ENCODE measurements around the gene AFAP1L2.

Gene AFAP1L2

GRCh38 chr10:114276671-114277070 lies 127.6 kb downstream of the AFAP1L2 start:
- Mint-ChIP-seq H3K27ac (no peak overlapping the region), H3K9me3 (no peaks in the 10 kb centered on the region), H3K4me3 (no peak overlapping the region), H3K27me3 (ENCODE audit: low read depth) (peaks cover 7% of the 10 kb centered on the region), H3K4me1 (no peaks in the 10 kb centered on the region), H3K36me3 (ENCODE audit: low read depth) (no peaks in the 10 kb centered on the region)
- no peak for TF ChIP-seq CTCF (IDR thresholded peaks at IDR 0.05; ENCODE audit: unreplicated experiment in 3 of 3)

GRCh38 chr10:114276066-114276465 lies 128.2 kb downstream of the AFAP1L2 start:
- peaks cover 7% of the 10 kb centered on the region for H3K27me3 Mint-ChIP-seq (ENCODE audit: low read depth)
- H3K27ac Mint-ChIP-seq = no peak overlapping the region
- no peak overlapping the region for H3K4me3 Mint-ChIP-seq
- no peaks in the 10 kb centered on the region for H3K36me3 Mint-ChIP-seq (ENCODE audit: low read depth)
- TF ChIP-seq CTCF (IDR thresholded peaks at IDR 0.05; ENCODE audit: unreplicated experiment in 3 of 3) = no peak
- H3K9me3 Mint-ChIP-seq = no peaks in the 10 kb centered on the region
- peaks cover 4% of the 10 kb centered on the region for H3K4me1 Mint-ChIP-seq

GRCh38 chr10:114274616-114275453 lies 129.5 kb downstream of the AFAP1L2 start:
- Mint-ChIP-seq H3K36me3 (ENCODE audit: low read depth) (no peaks in the 10 kb centered on the region), H3K27ac (no peak overlapping the region), H3K27me3 (ENCODE audit: low read depth) (peaks cover 7% of the 10 kb centered on the region), H3K4me1 (peaks cover 13% of the 10 kb centered on the region), H3K4me3 (no peak overlapping the region), H3K9me3 (no peaks in the 10 kb centered on the region)
- no peak for TF ChIP-seq CTCF (IDR thresholded peaks at IDR 0.05; ENCODE audit: unreplicated experiment in 3 of 3)

- Mint-ChIP-seq H3K9me3 (no peaks in the 10 kb centered on the region), H3K36me3 (ENCODE audit: low read depth) (no peaks in the 10 kb centered on the region), H3K27ac (no peak overlapping the region)
Observed at GRCh38 chr10:114273910-114274309, 130.4 kb downstream of the AFAP1L2 start.

GRCh38 chr10:114272696-114273095 lies 131.6 kb downstream of the AFAP1L2 start:
- no peak for TF ChIP-seq CTCF (IDR thresholded peaks at IDR 0.05; ENCODE audit: unreplicated experiment in 3 of 3)
- Mint-ChIP-seq H3K36me3 (ENCODE audit: low read depth) (no peaks in the 10 kb centered on the region), H3K9me3 (no peaks in the 10 kb centered on the region), H3K27me3 (ENCODE audit: low read depth) (peaks cover 8% of the 10 kb centered on the region), H3K4me1 (peaks cover 17% of the 10 kb centered on the region), H3K4me3 (no peak overlapping the region), H3K27ac (no peak overlapping the region)

More at GRCh38 chr10:114273910-114274309, 130.4 kb downstream of the AFAP1L2 start:
- Mint-ChIP-seq H3K4me3 (no peak overlapping the region), H3K4me1 (peaks cover 17% of the 10 kb centered on the region), H3K27me3 (ENCODE audit: low read depth) (peaks cover 7% of the 10 kb centered on the region)
- no peak for TF ChIP-seq CTCF (IDR thresholded peaks at IDR 0.05; ENCODE audit: unreplicated experiment in 3 of 3)

GRCh38 chr10:114271779-114272167 lies 132.5 kb downstream of the AFAP1L2 start:
- Mint-ChIP-seq H3K9me3 (no peaks in the 10 kb centered on the region), H3K27me3 (ENCODE audit: low read depth) (peaks cover 11% of the 10 kb centered on the region), H3K27ac (no peak overlapping the region), H3K4me1 (peaks cover 18% of the 10 kb centered on the region), H3K4me3 (no peak overlapping the region), H3K36me3 (ENCODE audit: low read depth) (no peaks in the 10 kb centered on the region)
- no peak for TF ChIP-seq CTCF (IDR thresholded peaks at IDR 0.05; ENCODE audit: unreplicated experiment in 3 of 3)

Measured in nephron (organoid).